GM12872 (cell line): ENCODE data around the gene PPCS.

Source experiments
- TF ChIP-seq, protein P1 (sequence below): IDR thresholded peaks from 3 replicates; pipeline ENCODE4 v1.5.1; 2011; ENCODE audit warnings: low read depth, mild to moderate bottlenecking, low read length, moderate library complexity; ENCODE audit not compliant: insufficient read depth

The PPCS gene

GRCh38 chr1:42453386-42453785 lies 3.0 kb upstream of the PPCS start:
- TF ChIP-seq, protein P1, sequence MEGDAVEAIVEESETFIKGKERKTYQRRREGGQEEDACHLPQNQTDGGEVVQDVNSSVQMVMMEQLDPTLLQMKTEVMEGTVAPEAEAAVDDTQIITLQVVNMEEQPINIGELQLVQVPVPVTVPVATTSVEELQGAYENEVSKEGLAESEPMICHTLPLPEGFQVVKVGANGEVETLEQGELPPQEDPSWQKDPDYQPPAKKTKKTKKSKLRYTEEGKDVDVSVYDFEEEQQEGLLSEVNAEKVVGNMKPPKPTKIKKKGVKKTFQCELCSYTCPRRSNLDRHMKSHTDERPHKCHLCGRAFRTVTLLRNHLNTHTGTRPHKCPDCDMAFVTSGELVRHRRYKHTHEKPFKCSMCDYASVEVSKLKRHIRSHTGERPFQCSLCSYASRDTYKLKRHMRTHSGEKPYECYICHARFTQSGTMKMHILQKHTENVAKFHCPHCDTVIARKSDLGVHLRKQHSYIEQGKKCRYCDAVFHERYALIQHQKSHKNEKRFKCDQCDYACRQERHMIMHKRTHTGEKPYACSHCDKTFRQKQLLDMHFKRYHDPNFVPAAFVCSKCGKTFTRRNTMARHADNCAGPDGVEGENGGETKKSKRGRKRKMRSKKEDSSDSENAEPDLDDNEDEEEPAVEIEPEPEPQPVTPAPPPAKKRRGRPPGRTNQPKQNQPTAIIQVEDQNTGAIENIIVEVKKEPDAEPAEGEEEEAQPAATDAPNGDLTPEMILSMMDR = no peak

DNA sequence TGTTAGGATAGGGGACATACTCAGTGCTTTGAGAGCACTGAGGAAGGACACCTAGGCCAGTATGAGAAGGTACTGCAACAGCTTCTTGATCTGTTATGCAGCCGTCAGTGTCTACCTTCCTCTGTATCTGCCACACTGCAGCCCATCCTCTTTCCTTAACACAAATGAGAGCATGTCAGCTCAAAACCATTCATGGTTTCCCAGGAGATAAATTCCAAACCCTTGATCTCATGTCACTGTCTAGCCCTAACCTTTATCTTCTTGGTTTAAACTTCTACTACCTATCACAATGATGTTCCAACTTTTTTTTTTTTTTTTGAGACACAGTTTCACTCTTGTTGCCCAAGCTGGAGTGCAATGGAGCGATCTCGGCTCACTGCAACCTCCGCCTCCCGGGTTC lies 1.9 kb upstream of the PPCS start:
- TF ChIP-seq, protein P1 = no peak

- TF ChIP-seq, protein P1 = 0 out of 3 replicates have a peak, but pooled peaks have one; percentile 12
These were observed 379 bp downstream of the PPCS start for GRCh38 chr1:42456754-42457089.

DNA sequence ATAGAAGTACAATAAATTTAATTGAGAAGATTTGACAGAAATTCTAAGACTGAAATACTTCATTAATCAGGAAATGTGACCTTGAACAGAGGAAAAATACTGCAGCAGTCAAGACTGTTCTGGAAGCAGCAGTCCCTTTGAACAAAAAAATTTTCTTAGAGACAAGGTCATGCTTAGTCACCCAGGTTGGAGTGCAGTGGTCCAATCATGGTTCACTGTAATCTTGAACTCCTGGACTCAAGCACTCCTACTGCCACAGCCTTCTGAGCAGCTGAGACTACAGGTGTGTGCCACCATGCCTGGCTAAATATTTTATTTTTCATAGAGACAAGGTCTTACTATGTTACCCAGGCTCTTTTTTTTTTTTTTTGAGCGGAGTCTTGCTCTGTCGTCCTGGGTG lies 4.9 kb downstream of the PPCS start:
- TF ChIP-seq, protein P1 = no peak

DNA sequence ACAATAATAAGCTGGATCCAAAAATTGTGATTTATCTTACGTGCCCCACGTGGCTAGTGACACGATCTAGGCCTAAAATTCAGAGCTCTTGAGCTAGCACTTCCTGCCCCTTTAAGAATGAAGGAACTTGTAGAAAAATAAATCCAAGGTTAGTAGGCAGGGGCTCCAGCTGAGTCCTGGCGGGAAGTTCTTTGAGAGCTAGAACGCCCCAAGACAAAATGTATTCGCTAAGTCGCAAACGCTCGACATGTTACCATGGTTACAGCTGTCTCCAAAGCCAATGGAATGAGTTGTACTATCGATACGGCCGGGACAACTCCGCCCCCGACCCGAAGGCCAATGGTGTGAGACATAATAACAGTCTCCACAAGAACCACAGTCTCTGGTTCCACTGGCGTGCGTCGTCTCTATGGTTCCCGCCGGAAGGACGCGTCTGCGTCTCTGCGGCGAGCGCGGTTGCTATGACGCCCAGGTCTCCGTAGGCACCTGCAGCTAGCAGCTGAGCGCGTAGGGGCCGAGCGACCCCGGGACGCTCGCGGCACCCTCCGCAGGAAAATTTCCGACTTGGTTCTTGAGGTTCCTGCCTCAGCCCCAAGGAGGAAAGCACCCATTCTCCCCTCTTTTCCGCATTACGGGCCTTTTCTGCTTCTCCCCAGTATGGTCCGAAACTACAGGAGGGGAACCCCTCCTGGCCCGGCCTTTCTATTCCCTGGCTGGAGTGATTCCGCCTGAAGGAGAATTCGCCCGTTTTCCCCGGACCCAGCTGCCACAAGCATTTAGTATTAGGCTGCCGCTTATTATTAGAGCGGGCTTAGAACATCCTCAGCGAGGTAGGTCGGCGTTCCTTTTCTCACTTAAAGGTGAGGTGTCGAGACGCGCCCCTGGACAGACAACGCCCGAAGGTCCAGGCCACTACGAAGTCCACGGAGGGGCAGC lies 6.8 kb downstream of the PPCS start, which contains the start of gene CCDC30:
TSS of gene CCDC30 (plus strand) at position 459 of the 936 bp plus-strand sequence. CDS start 17,266 bp downstream, outside the sequence.
- TF ChIP-seq, protein P1 = no peak

DNA sequence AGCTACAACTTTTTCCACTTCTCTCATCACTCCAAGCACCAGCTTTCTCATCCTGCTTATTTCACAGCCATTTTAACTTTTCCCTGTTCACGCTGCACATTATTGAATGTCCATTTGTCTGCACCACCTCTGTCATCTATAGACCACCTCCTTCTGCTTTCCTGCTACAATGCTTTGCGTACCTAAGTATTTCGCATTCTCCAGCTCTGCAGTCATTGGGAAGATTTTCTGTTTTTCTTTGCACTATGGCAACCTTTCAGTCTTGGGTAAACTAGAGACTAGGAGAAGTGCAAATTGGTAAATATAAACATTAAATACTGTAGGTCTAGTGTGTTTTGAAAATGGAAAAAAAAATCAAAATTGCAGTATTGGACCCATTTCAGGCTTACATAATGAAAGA lies 7.6 kb downstream of the PPCS start:
- TF ChIP-seq, protein P1 = no peak

DNA sequence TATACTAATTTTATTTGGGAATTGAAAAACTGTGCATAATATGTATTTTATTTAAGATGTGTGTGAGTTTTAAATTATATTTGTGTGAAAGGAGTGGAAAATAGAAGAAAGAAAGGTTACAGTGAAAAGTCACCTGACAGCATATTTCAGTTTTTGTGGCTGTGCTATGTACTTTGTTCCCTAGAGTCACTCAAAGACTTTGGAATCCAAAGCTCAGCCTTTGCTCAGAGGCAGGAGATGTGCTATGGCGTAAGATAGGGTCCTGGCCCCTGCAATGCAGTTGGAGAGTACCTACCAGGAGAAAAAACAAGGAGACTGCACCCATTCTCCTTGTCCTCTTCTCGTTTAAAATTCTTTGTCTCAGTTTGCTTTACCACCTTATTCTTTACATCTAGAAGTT lies 9.7 kb downstream of the PPCS start:
- TF ChIP-seq, protein P1 = no peak
